Dendritic cell treated with granulocyte-macrophage colony-stimulating factor and Interleukin-4, amounts not matched to agents 40 ng/mL and 50 ng/mL, for 4 days (primary cell): ENCODE results near the gene EEF1E1.

ENCODE experiments used
- H3K27ac Mint-ChIP-seq: one replicate; pipeline ENCODE4 v1.8.0; 2022; ENCODE audit warnings: mild to moderate bottlenecking, mixed read lengths
- H3K27me3 Mint-ChIP-seq: one replicate; pipeline ENCODE4 v1.8.0; 2022; ENCODE audit warnings: mild to moderate bottlenecking, mixed read lengths
- H3K36me3 Mint-ChIP-seq: one replicate; pipeline ENCODE4 v1.8.0; 2022; ENCODE audit warnings: low read depth, mixed read lengths
- H3K4me1 Mint-ChIP-seq: one replicate; pipeline ENCODE4 v1.8.0; 2022; ENCODE audit warnings: low read depth, mixed read lengths
- H3K4me3 Mint-ChIP-seq: one replicate; pipeline ENCODE4 v1.8.0; 2022; ENCODE audit warnings: mild to moderate bottlenecking, moderate library complexity, mixed read lengths
- H3K9me3 Mint-ChIP-seq: one replicate; pipeline ENCODE4 v1.8.0; 2022; ENCODE audit warnings: mixed read lengths
- intact Hi-C: fragments of 100-400 bp; cut with micrococcal nuclease; formaldehyde crosslinking; loops from one replicate; pipeline ENCODE4 v1.15.0; 2022

Gene EEF1E1

GRCh38 chr6:8082572-8082953, 19.8 kb downstream of the EEF1E1 start:
- peak overlapping the region; percentile 61 for H3K27ac Mint-ChIP-seq
- intact Hi-C loops = no loop called here
- peaks cover 46% of the 10 kb centered on the region for H3K4me1 Mint-ChIP-seq
- H3K9me3 Mint-ChIP-seq = no peaks in the 10 kb centered on the region
- no peaks in the 10 kb centered on the region for H3K27me3 Mint-ChIP-seq
- no peak overlapping the region for H3K4me3 Mint-ChIP-seq
- peaks cover 17% of the 10 kb centered on the region for H3K36me3 Mint-ChIP-seq

GRCh38 chr6:8080362-8081151, 21.8 kb downstream of the EEF1E1 start:
- intact Hi-C loops = no loop called here
- no peaks in the 10 kb centered on the region for H3K27me3 Mint-ChIP-seq
- peak overlapping the region; percentile 45 for H3K4me3 Mint-ChIP-seq
- peak overlapping the region; percentile 84 for H3K27ac Mint-ChIP-seq
- H3K4me1 Mint-ChIP-seq = peaks cover 52% of the 10 kb centered on the region
- H3K9me3 Mint-ChIP-seq = no peaks in the 10 kb centered on the region
- peaks cover 6% of the 10 kb centered on the region for H3K36me3 Mint-ChIP-seq

DNA sequence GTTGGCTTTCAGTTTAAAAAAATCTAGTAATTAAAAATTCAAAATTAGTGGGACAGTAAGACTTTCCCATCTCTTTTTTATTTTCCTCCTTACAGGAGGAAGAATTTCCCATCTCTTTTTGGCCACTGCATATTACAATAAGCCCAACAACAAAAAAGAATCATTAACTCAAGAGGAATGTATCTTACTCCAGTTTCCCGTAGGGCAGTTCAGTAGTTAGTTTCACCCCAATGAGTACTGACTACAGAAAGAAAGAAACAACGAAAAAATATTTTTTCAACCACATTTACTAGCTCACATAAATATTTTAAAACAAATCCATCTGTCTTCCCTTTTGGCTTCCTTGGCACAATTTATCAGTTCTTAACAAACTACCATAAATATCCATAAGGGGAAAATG, 23.2 kb downstream of the EEF1E1 start:
- no peak overlapping the region for H3K27ac Mint-ChIP-seq
- H3K36me3 Mint-ChIP-seq = peaks cover 6% of the 10 kb centered on the region
- H3K9me3 Mint-ChIP-seq = no peaks in the 10 kb centered on the region
- peaks cover 67% of the 10 kb centered on the region for H3K4me1 Mint-ChIP-seq
- intact Hi-C loops = no loop called here
- no peak overlapping the region for H3K4me3 Mint-ChIP-seq
- no peaks in the 10 kb centered on the region for H3K27me3 Mint-ChIP-seq

DNA sequence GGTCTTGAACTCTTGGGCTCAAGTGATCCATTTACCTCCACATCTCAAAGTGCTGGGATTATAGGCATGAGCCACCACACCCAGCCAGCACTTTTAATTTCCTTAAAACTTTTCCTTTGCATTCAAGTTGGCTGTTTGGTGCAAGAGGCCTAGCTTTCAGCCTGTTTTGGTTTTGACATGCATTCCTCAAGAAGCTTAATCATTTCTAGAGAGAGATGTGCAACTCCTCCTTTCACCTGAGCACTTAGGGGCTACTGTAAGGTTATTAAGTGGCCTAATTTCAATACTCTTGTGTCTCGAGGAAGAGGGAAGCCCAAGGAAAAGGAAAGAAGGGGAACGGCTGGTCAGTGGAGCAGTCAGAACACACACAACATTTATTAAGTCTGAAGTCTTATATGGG, 24.4 kb downstream of the EEF1E1 start:
- Mint-ChIP-seq H3K27me3 (no peaks in the 10 kb centered on the region), H3K4me1 (peaks cover 62% of the 10 kb centered on the region), H3K36me3 (peaks cover 6% of the 10 kb centered on the region), H3K27ac (peak overlapping the region; percentile 64), H3K9me3 (no peaks in the 10 kb centered on the region), H3K4me3 (no peak overlapping the region)
- intact Hi-C loops = no loop called here

GRCh38 chr6:8075704-8076103, 26.6 kb downstream of the EEF1E1 start:
- Mint-ChIP-seq H3K4me1 (peaks cover 54% of the 10 kb centered on the region), H3K9me3 (no peaks in the 10 kb centered on the region), H3K27ac (peak overlapping the region; percentile 11), H3K27me3 (no peaks in the 10 kb centered on the region), H3K4me3 (no peak overlapping the region), H3K36me3 (peaks cover 6% of the 10 kb centered on the region)
- intact Hi-C loops = no loop called here

- intact Hi-C loops = no loop called here
- H3K9me3 Mint-ChIP-seq = no peaks in the 10 kb centered on the region
- no peaks in the 10 kb centered on the region for H3K27me3 Mint-ChIP-seq
- H3K36me3 Mint-ChIP-seq = peaks cover 6% of the 10 kb centered on the region
- H3K4me3 Mint-ChIP-seq = no peak overlapping the region
- H3K4me1 Mint-ChIP-seq = peaks cover 49% of the 10 kb centered on the region
- no peak overlapping the region for H3K27ac Mint-ChIP-seq
These were observed 27.2 kb downstream of the EEF1E1 start for GRCh38 chr6:8075185-8075584.

- no peaks in the 10 kb centered on the region for H3K27me3 Mint-ChIP-seq
- H3K4me1 Mint-ChIP-seq = peaks cover 42% of the 10 kb centered on the region
- no peaks in the 10 kb centered on the region for H3K9me3 Mint-ChIP-seq
- intact Hi-C loops = no loop called here
- no peak overlapping the region for H3K27ac Mint-ChIP-seq
- peaks cover 6% of the 10 kb centered on the region for H3K36me3 Mint-ChIP-seq
- H3K4me3 Mint-ChIP-seq = no peak overlapping the region
These were observed 28.1 kb downstream of the EEF1E1 start for GRCh38 chr6:8074213-8074612.

DNA sequence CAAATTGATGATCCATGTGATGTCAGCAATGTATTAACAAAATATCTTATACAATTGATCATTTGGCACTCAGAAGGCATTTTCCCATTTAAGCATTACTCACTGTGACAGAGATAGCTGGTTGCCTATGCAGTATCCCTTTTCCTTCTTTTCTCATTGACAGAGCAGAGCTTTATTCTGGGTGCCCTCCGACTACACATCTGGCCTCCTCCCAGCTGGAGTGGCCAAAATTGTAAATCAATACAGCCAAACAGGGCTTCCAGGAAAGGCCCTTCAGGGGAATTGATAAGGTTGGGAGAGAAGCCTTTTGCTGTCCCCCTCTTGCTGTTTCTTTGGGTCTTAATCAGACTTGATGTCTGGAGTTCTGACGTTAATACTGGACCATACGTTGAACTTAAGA, 28.6 kb downstream of the EEF1E1 start:
- intact Hi-C loops = no loop called here
- peaks cover 42% of the 10 kb centered on the region for H3K4me1 Mint-ChIP-seq
- no peak overlapping the region for H3K27ac Mint-ChIP-seq
- H3K36me3 Mint-ChIP-seq = peaks cover 6% of the 10 kb centered on the region
- no peaks in the 10 kb centered on the region for H3K27me3 Mint-ChIP-seq
- H3K4me3 Mint-ChIP-seq = no peak overlapping the region
- H3K9me3 Mint-ChIP-seq = no peaks in the 10 kb centered on the region

DNA sequence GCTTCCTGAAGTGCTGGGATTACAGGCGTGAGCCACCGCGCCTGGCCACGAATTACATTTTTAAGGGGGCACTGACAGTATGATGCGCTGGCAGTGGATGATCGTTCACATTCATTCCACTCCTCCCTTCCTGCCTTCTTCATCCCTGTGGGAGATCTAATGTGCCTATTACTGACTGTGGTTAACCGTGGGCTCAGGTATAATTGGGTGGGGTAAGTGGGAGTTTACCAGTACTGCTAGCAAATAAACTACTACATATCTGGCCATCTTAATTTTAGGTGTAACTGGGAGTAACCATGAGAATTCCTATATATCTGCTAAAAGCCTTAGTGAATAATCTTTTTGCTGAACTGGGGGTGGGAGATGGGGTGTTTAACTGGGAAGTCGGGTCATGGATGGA, 31.6 kb downstream of the EEF1E1 start:
- no peaks in the 10 kb centered on the region for H3K36me3 Mint-ChIP-seq
- intact Hi-C loops = no loop called here
- H3K9me3 Mint-ChIP-seq = no peaks in the 10 kb centered on the region
- H3K27me3 Mint-ChIP-seq = no peaks in the 10 kb centered on the region
- peaks cover 25% of the 10 kb centered on the region for H3K4me1 Mint-ChIP-seq
- no peak overlapping the region for H3K4me3 Mint-ChIP-seq
- no peak overlapping the region for H3K27ac Mint-ChIP-seq

DNA sequence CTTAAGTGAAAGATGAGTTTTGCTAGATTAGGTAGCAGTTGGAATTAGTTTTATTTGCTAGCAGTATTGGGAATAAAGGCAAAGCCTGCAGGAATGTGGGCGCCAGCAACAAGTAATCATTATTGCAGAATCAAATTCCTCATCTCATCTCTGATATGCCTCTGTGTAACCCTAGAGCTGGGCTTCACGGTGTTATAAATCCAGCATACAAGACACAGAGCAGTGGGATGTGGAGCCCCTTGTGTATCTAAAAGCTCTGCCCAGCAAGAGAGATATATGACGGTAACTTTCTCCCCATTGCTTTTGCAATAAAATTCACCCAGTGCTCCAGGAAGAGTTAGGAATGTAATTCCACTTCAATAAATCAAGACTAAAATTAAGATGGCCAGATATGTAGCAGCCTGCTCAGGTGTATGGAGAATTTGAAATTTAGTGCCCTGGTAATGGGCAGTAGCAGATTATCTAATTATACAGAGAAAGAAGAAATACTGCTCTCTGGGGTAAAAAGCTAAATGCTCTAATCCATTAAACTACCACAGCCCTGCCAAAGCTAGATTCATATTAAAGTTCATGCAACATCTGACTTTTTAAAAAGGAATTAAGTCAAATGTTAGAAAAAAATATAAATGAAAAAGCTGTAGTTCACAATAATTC, 32.6 kb downstream of the EEF1E1 start:
- Mint-ChIP-seq H3K27ac (no peak overlapping the region), H3K4me3 (no peak overlapping the region), H3K27me3 (no peaks in the 10 kb centered on the region), H3K36me3 (no peaks in the 10 kb centered on the region), H3K9me3 (no peaks in the 10 kb centered on the region), H3K4me1 (peaks cover 19% of the 10 kb centered on the region)
- intact Hi-C loops = loop anchor here (10.0 kb wide), 1 partner anchor 365 kb away; the partner anchor contains the start of gene SLC35B3

- intact Hi-C loops = loop anchor here (10.0 kb wide), 1 partner anchor 366 kb away; the partner anchor contains the start of gene SLC35B3
- H3K36me3 Mint-ChIP-seq = peaks cover 3% of the 10 kb centered on the region
These were observed 33.2 kb downstream of the EEF1E1 start for GRCh38 chr6:8069151-8069550.

DNA sequence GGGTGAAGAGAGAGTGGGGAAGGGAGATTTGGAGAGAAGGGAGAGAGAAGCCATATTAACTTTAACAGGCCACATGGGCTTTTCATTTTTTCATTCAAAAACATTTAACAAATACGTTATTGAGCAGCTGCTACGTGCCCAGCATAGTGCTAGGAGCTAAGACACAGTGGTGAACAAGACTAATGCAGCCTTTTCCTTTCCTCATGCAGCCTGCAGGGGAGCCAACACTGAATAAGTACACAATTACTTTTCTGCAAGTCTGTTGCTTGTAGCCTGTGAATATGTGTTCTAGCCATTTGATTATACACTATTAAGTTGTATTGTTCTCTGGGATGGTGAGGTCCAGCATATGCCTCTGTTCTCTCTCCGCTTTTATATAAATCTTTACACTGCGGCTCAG, 36.2 kb downstream of the EEF1E1 start:
- H3K36me3 Mint-ChIP-seq = peaks cover 9% of the 10 kb centered on the region
- peaks cover 7% of the 10 kb centered on the region for H3K4me1 Mint-ChIP-seq
- no peaks in the 10 kb centered on the region for H3K9me3 Mint-ChIP-seq
- intact Hi-C loops = loop anchor here (10.0 kb wide), 1 partner anchor 369 kb away; the partner anchor contains the start of gene SLC35B3
- peak overlapping the region; percentile 93 for H3K27ac Mint-ChIP-seq
- H3K4me3 Mint-ChIP-seq = no peak overlapping the region
- no peaks in the 10 kb centered on the region for H3K27me3 Mint-ChIP-seq

More at GRCh38 chr6:8069151-8069550, 33.2 kb downstream of the EEF1E1 start:
- Mint-ChIP-seq H3K9me3 (no peaks in the 10 kb centered on the region), H3K27me3 (no peaks in the 10 kb centered on the region), H3K27ac (no peak overlapping the region), H3K4me1 (peaks cover 13% of the 10 kb centered on the region), H3K4me3 (no peak overlapping the region)

GRCh38 chr6:8065519-8065911, 36.8 kb downstream of the EEF1E1 start:
- no peaks in the 10 kb centered on the region for H3K9me3 Mint-ChIP-seq
- intact Hi-C loops = loop anchor here (10.0 kb wide), 1 partner anchor 369 kb away; the partner anchor contains the start of gene SLC35B3
- no peaks in the 10 kb centered on the region for H3K27me3 Mint-ChIP-seq
- peaks cover 7% of the 10 kb centered on the region for H3K4me1 Mint-ChIP-seq
- H3K27ac Mint-ChIP-seq = peak overlapping the region; percentile 93
- H3K36me3 Mint-ChIP-seq = peaks cover 13% of the 10 kb centered on the region
- no peak overlapping the region for H3K4me3 Mint-ChIP-seq
